Osteoblast (primary cell): ENCODE results near the gene GRHPR. TPM values are rescaled to one million over a fixed set of nuclear protein-coding genes. Genes with fewer than 3 reads are reported as not detected.
A peak's percentile ranks its signal among the peaks of the same experiment; 100 is the strongest.

Experiments
- DNase-seq: peaks from one replicate; pipeline ENCODE4 v3.0.0; 2011; ENCODE audit warnings: low spot score, mixed read lengths; ENCODE audit not compliant: insufficient read length; ENCODE audit errors: missing footprints
- H2AFZ ChIP-seq: 2 replicates; pipeline ENCODE4 v1.6.0; 2011; ENCODE audit warnings: mild to moderate bottlenecking, low read length
- H3K27ac ChIP-seq: 2 replicates; pipeline ENCODE4 v1.5.1; 2011; ENCODE audit warnings: mild to moderate bottlenecking, low read depth, low read length, moderate library complexity
- H3K27me3 ChIP-seq: 2 replicates; pipeline ENCODE4 v1.6.0; 2012; ENCODE audit warnings: mild to moderate bottlenecking, control low read depth, inconsistent platforms, low read length, moderate library complexity; ENCODE audit not compliant: insufficient read depth
- H3K36me3 ChIP-seq: 2 replicates; pipeline ENCODE4 v1.5.1; 2011; ENCODE audit warnings: mild to moderate bottlenecking, low read length, control low read depth, moderate library complexity; ENCODE audit not compliant: insufficient read depth
- H3K4me1 ChIP-seq: 2 replicates; pipeline ENCODE4 v1.5.1; 2011; ENCODE audit warnings: mild to moderate bottlenecking, low read length, control low read depth, moderate library complexity; ENCODE audit not compliant: insufficient read depth
- H3K4me2 ChIP-seq: 2 replicates; pipeline ENCODE4 v1.6.0; 2011; ENCODE audit warnings: mild to moderate bottlenecking, low read length; ENCODE audit not compliant: insufficient read depth
- H3K4me3 ChIP-seq: fragments of 200-600 bp; sonication (generic); 3 replicates; pipeline ENCODE4 v1.5.1; 2012; ENCODE audit warnings: mild to moderate bottlenecking, low read length, inconsistent platforms; ENCODE audit not compliant: insufficient read depth
- H3K79me2 ChIP-seq: 2 replicates; pipeline ENCODE4 v1.6.0; 2012; ENCODE audit warnings: mild to moderate bottlenecking, low read length, control low read depth, inconsistent platforms; ENCODE audit not compliant: insufficient read depth
- H3K9me3 ChIP-seq: 2 replicates; pipeline ENCODE4 v1.5.1; 2011; ENCODE audit warnings: low read depth, low read length, control low read depth
- H4K20me1 ChIP-seq: 2 replicates; pipeline ENCODE4 v1.6.0; 2012; ENCODE audit warnings: mild to moderate bottlenecking, low read length, control low read depth; ENCODE audit not compliant: insufficient read depth
- total RNA-seq: library from RNA; depleted of rRNA; stranded (reverse); fragments of >200 nt; gene quantifications from 2 replicates; pipeline ENCODE4 v1.2.3, GENCODE V29; 2012
- TF ChIP-seq, protein P1 (sequence below): IDR thresholded peaks from 2 replicates; pipeline ENCODE4 v1.5.1; 2011; ENCODE audit warnings: mild to moderate bottlenecking, low read depth, low read length, moderate library complexity; ENCODE audit errors: extremely low read depth

Gene GRHPR
- total RNA-seq, 1 donor: 165 TPM

- H3K27ac ChIP-seq: no peak overlapping the region
- H2AFZ ChIP-seq: no peak overlapping the region
- H4K20me1 ChIP-seq: no peaks in the 10 kb centered on the region
- no peak for DNase-seq
- no peaks in the 10 kb centered on the region for H3K36me3 ChIP-seq
- H3K79me2 ChIP-seq: no peaks in the 10 kb centered on the region
- H3K4me1 ChIP-seq: no peaks in the 10 kb centered on the region
- no peaks in the 10 kb centered on the region for H3K9me3 ChIP-seq
- H3K4me2 ChIP-seq: no peak overlapping the region
- TF ChIP-seq, protein P1, sequence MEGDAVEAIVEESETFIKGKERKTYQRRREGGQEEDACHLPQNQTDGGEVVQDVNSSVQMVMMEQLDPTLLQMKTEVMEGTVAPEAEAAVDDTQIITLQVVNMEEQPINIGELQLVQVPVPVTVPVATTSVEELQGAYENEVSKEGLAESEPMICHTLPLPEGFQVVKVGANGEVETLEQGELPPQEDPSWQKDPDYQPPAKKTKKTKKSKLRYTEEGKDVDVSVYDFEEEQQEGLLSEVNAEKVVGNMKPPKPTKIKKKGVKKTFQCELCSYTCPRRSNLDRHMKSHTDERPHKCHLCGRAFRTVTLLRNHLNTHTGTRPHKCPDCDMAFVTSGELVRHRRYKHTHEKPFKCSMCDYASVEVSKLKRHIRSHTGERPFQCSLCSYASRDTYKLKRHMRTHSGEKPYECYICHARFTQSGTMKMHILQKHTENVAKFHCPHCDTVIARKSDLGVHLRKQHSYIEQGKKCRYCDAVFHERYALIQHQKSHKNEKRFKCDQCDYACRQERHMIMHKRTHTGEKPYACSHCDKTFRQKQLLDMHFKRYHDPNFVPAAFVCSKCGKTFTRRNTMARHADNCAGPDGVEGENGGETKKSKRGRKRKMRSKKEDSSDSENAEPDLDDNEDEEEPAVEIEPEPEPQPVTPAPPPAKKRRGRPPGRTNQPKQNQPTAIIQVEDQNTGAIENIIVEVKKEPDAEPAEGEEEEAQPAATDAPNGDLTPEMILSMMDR: no peak
- H3K4me3 ChIP-seq: no peak overlapping the region
- H3K27me3 ChIP-seq: no peaks in the 10 kb centered on the region
Observed at GRCh38 chr9:37383876-37384746, 38.4 kb upstream of the GRHPR start.

GRCh38 chr9:37385286-37385685 lies 37.2 kb upstream of the GRHPR start:
- H3K79me2 ChIP-seq: no peaks in the 10 kb centered on the region

DNA sequence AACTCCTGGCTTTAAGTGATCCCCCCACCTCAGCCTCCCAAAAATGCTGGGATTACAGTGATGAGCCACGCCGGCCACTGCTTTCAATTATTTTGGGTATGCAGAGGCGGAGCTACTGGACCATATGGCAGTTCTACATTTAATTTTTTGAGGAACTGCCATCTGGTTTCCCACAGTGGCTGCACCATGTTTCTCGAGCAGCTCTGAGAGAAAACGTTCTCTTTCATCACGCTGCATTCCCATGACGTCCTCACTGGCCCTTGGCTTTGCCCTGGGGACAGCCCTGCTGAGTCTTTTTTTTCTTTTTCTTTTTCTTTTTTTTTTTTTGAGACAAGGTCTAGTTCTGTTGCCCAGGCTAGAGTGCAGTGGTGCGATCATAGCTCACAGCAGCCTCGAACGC lies 35.5 kb upstream of the GRHPR start:
- no peak for DNase-seq
- TF ChIP-seq, protein P1: no peak
- H3K9me3 ChIP-seq: no peaks in the 10 kb centered on the region
- no peaks in the 10 kb centered on the region for H3K27me3 ChIP-seq
- no peaks in the 10 kb centered on the region for H3K36me3 ChIP-seq
- H3K4me3 ChIP-seq: no peak overlapping the region
- no peaks in the 10 kb centered on the region for H4K20me1 ChIP-seq
- no peak overlapping the region for H2AFZ ChIP-seq
- H3K79me2 ChIP-seq: no peaks in the 10 kb centered on the region
- no peaks in the 10 kb centered on the region for H3K4me1 ChIP-seq
- no peak overlapping the region for H3K4me2 ChIP-seq
- H3K27ac ChIP-seq: no peak overlapping the region

More at GRCh38 chr9:37385286-37385685, 37.2 kb upstream of the GRHPR start:
- Histone ChIP-seq H3K4me1 (no peaks in the 10 kb centered on the region), H4K20me1 (no peaks in the 10 kb centered on the region), H3K9me3 (no peaks in the 10 kb centered on the region), H2AFZ (no peak overlapping the region), H3K27me3 (no peaks in the 10 kb centered on the region), H3K4me3 (no peak overlapping the region), H3K4me2 (no peak overlapping the region), H3K36me3 (no peaks in the 10 kb centered on the region), H3K27ac (no peak overlapping the region)
- no peak for DNase-seq
- TF ChIP-seq, protein P1: no peak

DNA sequence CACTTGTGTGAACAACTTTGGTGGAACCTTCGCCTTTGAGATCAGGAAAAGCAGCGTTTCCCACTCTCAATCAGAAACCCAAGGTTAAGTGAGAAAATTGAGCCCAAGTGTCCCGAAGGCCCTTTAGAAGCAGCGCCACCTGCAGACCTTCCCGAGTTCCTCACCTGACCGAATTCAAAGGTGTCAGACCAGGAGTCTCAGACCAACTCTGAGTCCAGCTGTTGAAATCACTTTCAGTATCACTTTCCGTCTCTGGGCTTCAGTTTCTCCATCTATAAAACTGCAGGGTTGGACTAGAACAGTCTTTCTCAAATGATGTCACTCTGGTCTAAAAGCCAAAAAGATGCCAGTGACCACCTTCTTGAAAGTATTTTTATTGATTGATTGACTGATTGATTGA lies 31.7 kb upstream of the GRHPR start:
- no peaks in the 10 kb centered on the region for H3K4me1 ChIP-seq
- H3K27ac ChIP-seq: no peak overlapping the region
- TF ChIP-seq, protein P1: peak; percentile 27
- no peaks in the 10 kb centered on the region for H3K9me3 ChIP-seq
- H3K79me2 ChIP-seq: no peaks in the 10 kb centered on the region
- H3K36me3 ChIP-seq: no peaks in the 10 kb centered on the region
- no peak overlapping the region for H2AFZ ChIP-seq
- no peaks in the 10 kb centered on the region for H3K27me3 ChIP-seq
- no peak overlapping the region for H3K4me3 ChIP-seq
- H3K4me2 ChIP-seq: no peak overlapping the region
- DNase-seq: no peak
- no peaks in the 10 kb centered on the region for H4K20me1 ChIP-seq
